ENCODE data around the gene JDP2. TPM values are rescaled to one million over a fixed set of nuclear protein-coding genes. Genes with fewer than 3 reads are reported as not detected.

Gene JDP2
- total RNA-seq, 1 experiment from 2014 or later = 22.5 TPM

- no peak for DNase-seq (ENCODE audit: low read depth, low spot score)
- in situ Hi-C loops (cut with HindIII; ENCODE audit: low pct_unique_long_range_greater_than_20kb, low sequenced_read_pairs) = no loop called here
Observed at GRCh38 chr14:75445963-75446362, 18.1 kb downstream of the JDP2 start.

GRCh38 chr14:75446447-75446846 lies 18.6 kb downstream of the JDP2 start:
- DNase-seq (ENCODE audit: low read depth, low spot score) = no peak
- in situ Hi-C loops (cut with HindIII; ENCODE audit: low pct_unique_long_range_greater_than_20kb, low sequenced_read_pairs) = no loop called here

- no peak for DNase-seq (ENCODE audit: low read depth, low spot score)
- in situ Hi-C loops (cut with HindIII; ENCODE audit: low pct_unique_long_range_greater_than_20kb, low sequenced_read_pairs) = no loop called here
Observed at GRCh38 chr14:75448209-75448608, 20.4 kb downstream of the JDP2 start.

GRCh38 chr14:75449036-75449435 lies 21.2 kb downstream of the JDP2 start:
- no peak for DNase-seq (ENCODE audit: low read depth, low spot score)
- in situ Hi-C loops (cut with HindIII; ENCODE audit: low pct_unique_long_range_greater_than_20kb, low sequenced_read_pairs) = no loop called here

GRCh38 chr14:75449696-75450095 lies 21.9 kb downstream of the JDP2 start:
- DNase-seq (ENCODE audit: low read depth, low spot score) = no peak
- in situ Hi-C loops (cut with HindIII; ENCODE audit: low pct_unique_long_range_greater_than_20kb, low sequenced_read_pairs) = no loop called here

- DNase-seq (ENCODE audit: low read depth, low spot score) = no peak
- in situ Hi-C loops (cut with HindIII; ENCODE audit: low pct_unique_long_range_greater_than_20kb, low sequenced_read_pairs) = no loop called here
Observed at GRCh38 chr14:75450381-75451276, 22.8 kb downstream of the JDP2 start.

GRCh38 chr14:75452324-75452723 lies 24.5 kb downstream of the JDP2 start:
- no peak for DNase-seq (ENCODE audit: low read depth, low spot score)
- in situ Hi-C loops (cut with HindIII; ENCODE audit: low pct_unique_long_range_greater_than_20kb, low sequenced_read_pairs) = no loop called here

GRCh38 chr14:75452900-75453816 lies 25.3 kb downstream of the JDP2 start:
- DNase-seq (ENCODE audit: low read depth, low spot score) = no peak
- in situ Hi-C loops (cut with HindIII; ENCODE audit: low pct_unique_long_range_greater_than_20kb, low sequenced_read_pairs) = no loop called here

- in situ Hi-C loops (cut with HindIII; ENCODE audit: low pct_unique_long_range_greater_than_20kb, low sequenced_read_pairs) = no loop called here
- no peak for DNase-seq (ENCODE audit: low read depth, low spot score)
Observed at GRCh38 chr14:75453817-75454434, 26.1 kb downstream of the JDP2 start.

GRCh38 chr14:75454963-75455546 lies 27.2 kb downstream of the JDP2 start:
- in situ Hi-C loops (cut with HindIII; ENCODE audit: low pct_unique_long_range_greater_than_20kb, low sequenced_read_pairs) = no loop called here
- peak; percentile 4 for DNase-seq (ENCODE audit: low read depth, low spot score)

GRCh38 chr14:75456069-75456996 lies 28.5 kb downstream of the JDP2 start:
- in situ Hi-C loops (cut with HindIII; ENCODE audit: low pct_unique_long_range_greater_than_20kb, low sequenced_read_pairs) = no loop called here

GRCh38 chr14:75456997-75457335 lies 29.1 kb downstream of the JDP2 start:
- no peak for DNase-seq (ENCODE audit: low read depth, low spot score)
- in situ Hi-C loops (cut with HindIII; ENCODE audit: low pct_unique_long_range_greater_than_20kb, low sequenced_read_pairs) = no loop called here

More at GRCh38 chr14:75456069-75456996, 28.5 kb downstream of the JDP2 start:
- DNase-seq (ENCODE audit: low read depth, low spot score) = no peak

GRCh38 chr14:75457648-75458165 lies 29.9 kb downstream of the JDP2 start:
- DNase-seq (ENCODE audit: low read depth, low spot score) = no peak
- in situ Hi-C loops (cut with HindIII; ENCODE audit: low pct_unique_long_range_greater_than_20kb, low sequenced_read_pairs) = no loop called here

GRCh38 chr14:75458305-75458704 lies 30.5 kb downstream of the JDP2 start:
- in situ Hi-C loops (cut with HindIII; ENCODE audit: low pct_unique_long_range_greater_than_20kb, low sequenced_read_pairs) = no loop called here

GRCh38 chr14:75459099-75459741 lies 31.4 kb downstream of the JDP2 start:
- in situ Hi-C loops (cut with HindIII; ENCODE audit: low pct_unique_long_range_greater_than_20kb, low sequenced_read_pairs) = no loop called here
- no peak for DNase-seq (ENCODE audit: low read depth, low spot score)

More at GRCh38 chr14:75458305-75458704, 30.5 kb downstream of the JDP2 start:
- no peak for DNase-seq (ENCODE audit: low read depth, low spot score)

- DNase-seq (ENCODE audit: low read depth, low spot score) = no peak
- in situ Hi-C loops (cut with HindIII; ENCODE audit: low pct_unique_long_range_greater_than_20kb, low sequenced_read_pairs) = no loop called here
Observed at GRCh38 chr14:75459791-75460190, 32.0 kb downstream of the JDP2 start.
